HCT116 (cell line): ENCODE results near the gene RIOX2. TPM values are rescaled to one million over a fixed set of nuclear protein-coding genes. Genes with fewer than 3 reads are reported as not detected.
A peak's percentile ranks its signal among the peaks of the same experiment; 100 is the strongest.

Experiments
- ATAC-seq: fragments of 200-7000 bp; cut with Tn5 transposase; 2 replicates; pipeline ENCODE4 v1.9.1; 2020; ENCODE audit warnings: mild to moderate bottlenecking, moderate library complexity
- BruUV-seq: library from RNA; stranded (reverse); fragments of 400-500 nt; replicated peaks from 2 replicates; lab custom pipeline; 2021; lab: Mats Ljungman, UMichigan
- CTCF ChIA-PET: fragments of 300-600 bp; sonication (Branson Sonifier 250); formaldehyde crosslinking; loops from one replicate; lab custom pipeline; 2021; ENCODE audit warnings: antibody characterized with exemption; lab: Charles Lee
- POLR2A ChIA-PET: fragments of 300-600, 350-600 bp; sonication (Branson Sonifier 250); formaldehyde crosslinking; loops from one replicate; lab custom pipeline; 2021; ENCODE audit warnings: antibody characterized with exemption; lab: Charles Lee
- RAD21 ChIA-PET, 2 experiments: fragments of 300-600 bp; sonication (Branson Sonifier 250); formaldehyde crosslinking; loops; one replicate each; lab custom pipeline; 2023; ENCODE audit warnings: low total read pairs in 2 of 2; ENCODE audit not compliant: uncharacterized antibody in 2 of 2, unreplicated experiment in 2 of 2, low non-redundant PET in 1 of 2; lab: Charles Lee
- DNase-seq: peaks from one replicate; pipeline ENCODE4 v3.0.0-alpha.2; 2010; ENCODE audit warnings: low read depth, low spot score
- H2AFZ ChIP-seq: fragments of 200-600 bp; shearing (Covaris generic), sonication (generic); 2 replicates; pipeline ENCODE4 v1.6.1; 2017; ENCODE audit warnings: low read depth, mixed run types, mixed read lengths, antibody characterized with exemption, low read length; ENCODE audit not compliant: poor library complexity, severe bottlenecking
- H3K27ac ChIP-seq: 2 replicates; pipeline ENCODE4 v1.5.1; 2012; ENCODE audit warnings: low read depth, low read length
- H3K27me3 ChIP-seq: fragments of 200-600 bp; sonication (generic); 2 replicates; pipeline ENCODE4 v1.6.1; 2016; ENCODE audit warnings: mixed run types, low read length, mixed read lengths; ENCODE audit not compliant: insufficient read depth
- H3K36me3 ChIP-seq, 2 experiments: fragments of 200-500 bp in 1 of 2; fragments of 200-600 bp in 1 of 2; sonication (Bioruptor generic) in 1 of 2; sonication (generic) in 1 of 2; 2 replicates each; pipeline versions ENCODE4 v1.5.1 to v1.6.1; 2014 to 2016; ENCODE audit warnings: low read length in 2 of 2, inconsistent platforms in 1 of 2, mixed read lengths in 1 of 2, mixed run types in 1 of 2; ENCODE audit not compliant: insufficient read depth in 2 of 2, control insufficient read depth in 1 of 2
- H3K4me1 ChIP-seq, 2 experiments: fragments of 200-600 bp in 1 of 2; sonication (generic) in 1 of 2; 2 replicates each; pipeline versions ENCODE4 v1.5.1 to v1.6.1; 2012 to 2017; ENCODE audit warnings: low read length in 2 of 2, inconsistent platforms in 1 of 2, mild to moderate bottlenecking in 1 of 2, mixed read lengths in 1 of 2, mixed run types in 1 of 2, moderate library complexity in 1 of 2; ENCODE audit not compliant: insufficient read depth in 2 of 2, control insufficient read depth in 1 of 2
- H3K4me2 ChIP-seq: fragments of 200-600 bp; sonication (generic); 2 replicates; pipeline ENCODE4 v1.6.1; 2017; ENCODE audit warnings: mixed run types, low read length, mixed read lengths
- H3K4me3 ChIP-seq, 2 experiments: fragments of 200-600 bp in 1 of 2; sonication (generic) in 1 of 2; replicated peaks in 1 of 2; 2 replicates each; pipeline ENCODE4 v1.5.1; 2011 to 2016; ENCODE audit warnings: low read length in 2 of 2, control low read depth in 1 of 2, low read depth in 1 of 2, mild to moderate bottlenecking in 1 of 2, mixed read lengths in 1 of 2, mixed run types in 1 of 2
- H3K79me2 ChIP-seq: fragments of 200-600 bp; sonication (generic); 2 replicates; pipeline ENCODE4 v1.6.1; 2017; ENCODE audit warnings: mild to moderate bottlenecking, mixed run types, low read length, moderate library complexity, mixed read lengths; ENCODE audit not compliant: insufficient read depth
- H3K9ac ChIP-seq: fragments of 200-600 bp; sonication (generic); 2 replicates; pipeline ENCODE4 v1.6.1; 2016; ENCODE audit warnings: low read length, mixed read lengths
- H3K9me2 ChIP-seq: fragments of 200-600 bp; sonication (generic), shearing (Covaris generic); 2 replicates; pipeline ENCODE4 v1.6.1; 2017; ENCODE audit warnings: mixed run types, mild to moderate bottlenecking, moderate library complexity; ENCODE audit not compliant: insufficient read depth
- H3K9me3 ChIP-seq, 2 experiments: fragments of 200-500 bp in 1 of 2; fragments of 200-600 bp in 1 of 2; sonication (Bioruptor generic) in 1 of 2; sonication (generic) in 1 of 2; 2 replicates each; pipeline ENCODE4 v1.6.1; 2014 to 2017; ENCODE audit warnings: low read length in 2 of 2, mixed read lengths in 2 of 2, inconsistent platforms in 1 of 2, low read depth in 1 of 2, mild to moderate bottlenecking in 1 of 2, mixed run types in 1 of 2, moderate library complexity in 1 of 2; ENCODE audit not compliant: control insufficient read depth in 1 of 2, insufficient read depth in 1 of 2
- H4K20me1 ChIP-seq: fragments of 200-600 bp; sonication (generic), shearing (Covaris generic); 2 replicates; pipeline ENCODE4 v1.6.1; 2017; ENCODE audit warnings: mixed run types, mild to moderate bottlenecking, moderate library complexity; ENCODE audit not compliant: insufficient read depth
- CBX3 ChIP-seq: IDR thresholded peaks from 2 replicates; pipeline ENCODE4 v1.6.1; 2012; ENCODE audit warnings: low read depth
- EGR1 ChIP-seq: IDR thresholded peaks from 2 replicates; pipeline ENCODE4 v1.6.1; 2012; ENCODE audit warnings: low read depth
- RAD21 ChIP-seq: IDR thresholded peaks from 2 replicates; pipeline ENCODE4 v1.6.1; 2012; ENCODE audit warnings: low read depth, mild to moderate bottlenecking
- ZBTB33 ChIP-seq: IDR thresholded peaks from 2 replicates; pipeline ENCODE4 v1.6.1; 2011; ENCODE audit warnings: mild to moderate bottlenecking, low read length, moderate library complexity; ENCODE audit not compliant: insufficient replicate concordance; ENCODE audit errors: extremely low read depth
- ZNF274 ChIP-seq: fragments of 200-500 bp; sonication (Bioruptor generic); IDR thresholded peaks from 2 replicates; pipeline ENCODE4 v1.6.1; 2014; ENCODE audit warnings: mild to moderate bottlenecking, low read depth, low read length, inconsistent platforms
- intact Hi-C: fragments of 100-400 bp; cut with micrococcal nuclease; formaldehyde crosslinking; loops from 2 replicates; pipeline ENCODE4 v1.10.0; 2022
- total RNA-seq: library from RNA; stranded (reverse); gene quantifications from one replicate; pipeline ENCODE4 v1.2.1, GENCODE V29; 2021; ENCODE audit not compliant: unreplicated experiment
- TF ChIP-seq, protein P1 (sequence below), 3 experiments: fragments of 200-600 bp in 1 of 3; sonication (generic) in 1 of 3; IDR thresholded peaks in 2 of 3; conservative IDR thresholded peaks in 1 of 3; 2 replicates each; pipeline ENCODE4 v1.5.1; 2012 to 2017; ENCODE audit warnings: low read depth in 2 of 3, low read length in 2 of 3, antibody characterized with exemption in 1 of 3, borderline replicate concordance in 1 of 3, control low read depth in 1 of 3, mild to moderate bottlenecking in 1 of 3, mixed read lengths in 1 of 3, mixed run types in 1 of 3, moderate library complexity in 1 of 3; ENCODE audit not compliant: insufficient read depth in 1 of 3
- TF ChIP-seq, protein P2 (sequence below): IDR thresholded peaks from 2 replicates; pipeline ENCODE4 v1.6.1; 2012

RIOX2 gene
- total RNA-seq, 1 experiment from 2014 or later: 39.1 TPM

- no peak overlapping the region for H3K4me2 ChIP-seq
- ATAC-seq: no peak
- H3K9ac ChIP-seq: no peak overlapping the region
- H3K9me2 ChIP-seq: no peaks in the 10 kb centered on the region
- H3K79me2 ChIP-seq: peaks cover 84% of the 10 kb centered on the region
- no peak overlapping the region for H3K4me3 ChIP-seq
- H3K27ac ChIP-seq: no peak overlapping the region
- intact Hi-C loops: no loop called here
- H3K27me3 ChIP-seq: no peaks in the 10 kb centered on the region
- H2AFZ ChIP-seq: no peak overlapping the region
- no peaks in the 10 kb centered on the region; the same call in 1 of the 2 replicates for H4K20me1 ChIP-seq
- CTCF ChIA-PET: no interaction called here
- no peak for DNase-seq
- no TSS peak for BruUV-seq
- POLR2A ChIA-PET: no interaction called here
- H3K4me1 ChIP-seq: peaks cover 6 to 19% of the 10 kb centered on the region in 2 experiments
- RAD21 ChIA-PET: no interaction called here
- H3K36me3 ChIP-seq: peaks cover 9 to 28% of the 10 kb centered on the region in 2 experiments; a peak in 3 of 4 replicates
- TF ChIP-seq CBX3 (no peak), ZBTB33 (no peak), ZNF274 (no peak), RAD21 (no peak), EGR1 (no peak)
- no peaks in the 10 kb centered on the region for H3K9me3 ChIP-seq
Measured at GRCh38 chr3:97968376-97968775, 3.9 kb downstream of the RIOX2 start.

- Histone ChIP-seq H3K27me3 (no peaks in the 10 kb centered on the region), H4K20me1 (no peaks in the 10 kb centered on the region; the same call in 1 of the 2 replicates), H3K9me3 (no peaks in the 10 kb centered on the region), H2AFZ (no peak overlapping the region), H3K4me1 (peaks cover 6 to 16% of the 10 kb centered on the region in 2 experiments), H3K4me3 (no peak overlapping the region), H3K79me2 (peaks cover 88% of the 10 kb centered on the region), H3K36me3 (peaks cover 9 to 30% of the 10 kb centered on the region in 2 experiments; a peak in 3 of 4 replicates), H3K4me2 (no peak overlapping the region), H3K9ac (no peak overlapping the region), H3K9me2 (no peaks in the 10 kb centered on the region), H3K27ac (no peak overlapping the region)
- ChIA-PET POLR2A (no interaction called here), RAD21 (no interaction called here), CTCF (no interaction called here)
- no TSS peak for BruUV-seq
- TF ChIP-seq, protein P1, sequence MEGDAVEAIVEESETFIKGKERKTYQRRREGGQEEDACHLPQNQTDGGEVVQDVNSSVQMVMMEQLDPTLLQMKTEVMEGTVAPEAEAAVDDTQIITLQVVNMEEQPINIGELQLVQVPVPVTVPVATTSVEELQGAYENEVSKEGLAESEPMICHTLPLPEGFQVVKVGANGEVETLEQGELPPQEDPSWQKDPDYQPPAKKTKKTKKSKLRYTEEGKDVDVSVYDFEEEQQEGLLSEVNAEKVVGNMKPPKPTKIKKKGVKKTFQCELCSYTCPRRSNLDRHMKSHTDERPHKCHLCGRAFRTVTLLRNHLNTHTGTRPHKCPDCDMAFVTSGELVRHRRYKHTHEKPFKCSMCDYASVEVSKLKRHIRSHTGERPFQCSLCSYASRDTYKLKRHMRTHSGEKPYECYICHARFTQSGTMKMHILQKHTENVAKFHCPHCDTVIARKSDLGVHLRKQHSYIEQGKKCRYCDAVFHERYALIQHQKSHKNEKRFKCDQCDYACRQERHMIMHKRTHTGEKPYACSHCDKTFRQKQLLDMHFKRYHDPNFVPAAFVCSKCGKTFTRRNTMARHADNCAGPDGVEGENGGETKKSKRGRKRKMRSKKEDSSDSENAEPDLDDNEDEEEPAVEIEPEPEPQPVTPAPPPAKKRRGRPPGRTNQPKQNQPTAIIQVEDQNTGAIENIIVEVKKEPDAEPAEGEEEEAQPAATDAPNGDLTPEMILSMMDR (IDR thresholded peaks at IDR 0.05 in 2 of 3, conservative IDR thresholded peaks at IDR 0.05 in 1 of 3; ENCODE audit: borderline replicate concordance in 1 of 3, insufficient read depth in 1 of 3, low read depth in 2 of 3, low read length in 2 of 3): peak in 2 of 3 experiments; percentile 42 to 46; a peak in 4 of 6 replicates
- TF ChIP-seq, protein P2, sequence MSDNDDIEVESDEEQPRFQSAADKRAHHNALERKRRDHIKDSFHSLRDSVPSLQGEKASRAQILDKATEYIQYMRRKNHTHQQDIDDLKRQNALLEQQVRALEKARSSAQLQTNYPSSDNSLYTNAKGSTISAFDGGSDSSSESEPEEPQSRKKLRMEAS: no peak
- TF ChIP-seq RAD21: no peak
- intact Hi-C loops: no loop called here
- DNase-seq (no peak), ATAC-seq (no peak)
Measured at GRCh38 chr3:97967966-97968365, 4.3 kb downstream of the RIOX2 start.
